ENCODE data around the gene PITPNB.

PITPNB gene

GRCh38 chr22:27881421-27881820 lies 37.6 kb downstream of the PITPNB start:
- no peak for DNase-seq (ENCODE audit: low read depth in 2 of 3, low spot score in 2 of 3)

GRCh38 chr22:27880778-27881394 lies 38.2 kb downstream of the PITPNB start:
- DNase-seq (ENCODE audit: low read depth in 2 of 3, low spot score in 2 of 3), result no peak

GRCh38 chr22:27879923-27880322 lies 39.1 kb downstream of the PITPNB start:
- DNase-seq (ENCODE audit: low read depth in 2 of 3, low spot score in 2 of 3), result no peak

- no peak for DNase-seq (ENCODE audit: low read depth in 2 of 3, low spot score in 2 of 3)
These were observed 40.5 kb downstream of the PITPNB start for GRCh38 chr22:27878541-27878940.

GRCh38 chr22:27877501-27877900 lies 41.6 kb downstream of the PITPNB start:
- DNase-seq (ENCODE audit: low read depth in 2 of 3, low spot score in 2 of 3), result no peak

GRCh38 chr22:27876684-27877083 lies 42.4 kb downstream of the PITPNB start:
- DNase-seq (ENCODE audit: low read depth in 2 of 3, low spot score in 2 of 3), result no peak

GRCh38 chr22:27875951-27876350 lies 43.1 kb downstream of the PITPNB start:
- DNase-seq (ENCODE audit: low read depth in 2 of 3, low spot score in 2 of 3), result no peak

- no peak for DNase-seq (ENCODE audit: low read depth in 2 of 3, low spot score in 2 of 3)
These were observed 44.3 kb downstream of the PITPNB start for GRCh38 chr22:27874764-27875163.

GRCh38 chr22:27874185-27874584 lies 44.9 kb downstream of the PITPNB start:
- no peak for DNase-seq (ENCODE audit: low read depth in 2 of 3, low spot score in 2 of 3)

GRCh38 chr22:27873472-27873871 lies 45.6 kb downstream of the PITPNB start:
- no peak for DNase-seq (ENCODE audit: low read depth in 2 of 3, low spot score in 2 of 3)

- no peak for DNase-seq (ENCODE audit: low read depth in 2 of 3, low spot score in 2 of 3)
These were observed 46.6 kb downstream of the PITPNB start for GRCh38 chr22:27872488-27872887.

- no peak for DNase-seq (ENCODE audit: low read depth in 2 of 3, low spot score in 2 of 3)
These were observed 47.6 kb downstream of the PITPNB start for GRCh38 chr22:27871306-27872014.

GRCh38 chr22:27870234-27871191 lies 48.5 kb downstream of the PITPNB start:
- no peak for DNase-seq (ENCODE audit: low read depth in 2 of 3, low spot score in 2 of 3)

GRCh38 chr22:27868732-27869282 lies 50.2 kb downstream of the PITPNB start:
- no peak for DNase-seq (ENCODE audit: low read depth in 2 of 3, low spot score in 2 of 3)

GRCh38 chr22:27867953-27868731 lies 50.9 kb downstream of the PITPNB start:
- no peak for DNase-seq (ENCODE audit: low read depth in 2 of 3, low spot score in 2 of 3)

- DNase-seq (ENCODE audit: low read depth in 2 of 3, low spot score in 2 of 3), result no peak
These were observed 51.7 kb downstream of the PITPNB start for GRCh38 chr22:27867085-27867952.

- DNase-seq (ENCODE audit: low read depth in 2 of 3, low spot score in 2 of 3), result no peak
These were observed 52.6 kb downstream of the PITPNB start for GRCh38 chr22:27866135-27867084.

GRCh38 chr22:27865496-27865895 lies 53.6 kb downstream of the PITPNB start:
- no peak for DNase-seq (ENCODE audit: low read depth in 2 of 3, low spot score in 2 of 3)

GRCh38 chr22:27863556-27863955 lies 55.5 kb downstream of the PITPNB start:
- DNase-seq (ENCODE audit: low read depth in 2 of 3, low spot score in 2 of 3), result no peak
